Measurements from ENCODE around the gene PCTP. TPM values are rescaled to one million over a fixed set of nuclear protein-coding genes. Genes with fewer than 3 reads are reported as not detected.

Gene PCTP
- total and polyA plus RNA-seq, 2 of the 4 experiments (the other 2 are of a cell fraction) = 11.6 to 12.9 TPM

DNA sequence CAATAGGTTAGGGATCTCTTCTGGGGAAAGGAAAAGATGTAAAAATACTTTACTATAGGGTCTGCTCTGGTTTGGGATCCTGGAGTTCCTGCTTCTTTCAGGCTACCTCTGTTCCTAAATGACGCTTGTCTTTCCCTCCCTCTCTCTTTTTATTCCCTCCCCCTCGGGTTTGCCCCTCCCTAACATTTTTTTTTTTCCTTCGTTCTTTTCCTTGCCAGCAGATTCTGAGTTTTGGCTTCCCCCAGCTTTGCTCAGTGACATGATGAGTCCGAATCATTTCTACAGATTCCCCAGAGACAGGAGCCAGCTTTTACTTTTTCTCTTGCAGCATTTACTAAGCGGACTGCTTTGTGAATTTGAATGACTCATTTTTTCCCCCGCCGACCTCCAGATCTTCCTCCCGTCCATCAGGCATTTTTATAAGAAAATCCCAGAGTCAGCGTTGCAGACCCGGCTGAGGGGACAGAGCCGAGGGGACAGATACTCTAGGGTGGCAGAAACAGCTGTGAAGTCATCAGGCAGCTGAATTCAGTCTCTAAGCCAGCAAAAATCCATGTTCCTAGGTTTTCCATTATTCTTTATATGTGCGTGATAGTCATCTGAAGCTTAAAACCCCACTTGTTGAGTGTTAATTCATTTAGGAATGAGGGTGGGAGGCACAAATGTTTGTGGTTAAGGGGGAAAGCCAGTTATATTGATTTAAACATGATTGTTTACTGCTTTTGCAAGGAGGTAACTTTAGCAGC, 27.9 kb upstream of the PCTP start, which contains the start of gene TMEM100:
TMEM100 (minus strand) TSS at position 123 of the 746 bp plus-strand sequence. CDS start 1,794 bp downstream, outside the sequence.
- H3K4me1 ChIP-seq (ENCODE audit: control insufficient read depth, insufficient read depth, low read length) = peaks cover 4% of the 10 kb centered on the region
- H3K9ac ChIP-seq (ENCODE audit: low read depth, low read length) = peak within 1 kb of the TSS; percentile 11
- no peak within 1 kb of the TSS for H2AK9ac ChIP-seq (replicated peaks; ENCODE audit: low read depth, low read length, poor library complexity)
- DNase-seq (peak; percentile 78), ATAC-seq (ENCODE audit: low read depth) (peak; percentile 48)
- H3K4me3 ChIP-seq (ENCODE audit: insufficient read depth, low read depth, low read length) = peak within 1 kb of the TSS; percentile 27
- no peaks in the 10 kb centered on the region for H3K36me3 ChIP-seq (ENCODE audit: control insufficient read depth, insufficient read depth, low read length)
- peak within 1 kb of the TSS; percentile 31 for H3K4me2 ChIP-seq (ENCODE audit: low read depth, low read length)
- H3K27me3 ChIP-seq (ENCODE audit: control insufficient read depth, insufficient read depth, low read length) = peaks cover 4% of the 10 kb centered on the region; the same call in 1 of the 2 replicates
- ChIA-PET CTCF (interaction anchor here (0.6 to 2.1 kb wide), 4 partner anchors 12 to 196 kb away, joined by 3 to 9 read pairs (median 3); no protein-coding TSS in a partner anchor), POLR2A (ENCODE audit: unreplicated experiment) (no interaction called here)
- no peaks in the 10 kb centered on the region for H3K79me1 ChIP-seq (ENCODE audit: low read depth in 1 of 2, low read length in 2 of 2)
- H3K14ac ChIP-seq (replicated peaks; ENCODE audit: low read depth, low read length) = no peak within 1 kb of the TSS
- no peak within 1 kb of the TSS for H3K4ac ChIP-seq (ENCODE audit: low read depth, low read length)
- peaks cover 2% of the 10 kb centered on the region; the same call in 1 of the 2 replicates for H3K9me1 ChIP-seq (ENCODE audit: insufficient read depth, low read length)
- no peak within 1 kb of the TSS for H2AK5ac ChIP-seq (ENCODE audit: low read depth, low read length)
- in situ Hi-C loops (cut with MboI; ENCODE audit: low sequenced_read_pairs) (loop anchor here (5.0 kb wide), 1 partner anchor 196 kb away; no protein-coding TSS in a partner anchor), intact Hi-C loops (cut with micrococcal nuclease) (no loop called here), dilution Hi-C loops (cut with HindIII; ENCODE audit: low sequenced_read_pairs, unreplicated experiment) (no loop called here)
- peak within 1 kb of the TSS; percentile 38; the same call in 1 of the 2 replicates for H3K18ac ChIP-seq (ENCODE audit: low read depth, low read length)
- no peak within 1 kb of the TSS for H3K56ac ChIP-seq (ENCODE audit: extremely low read depth, insufficient read depth, low read length)
- TF ChIP-seq MAZ (IDR thresholded peaks at IDR 0.05; ENCODE audit: borderline replicate concordance, low read depth, low read length) (no peak), CEBPB (IDR thresholded peaks at IDR 0.05; ENCODE audit: low read depth, low read length) (0 out of 2 replicates have a peak, but pooled peaks have one; percentile 8), POLR2A (IDR thresholded peaks at IDR 0.05; ENCODE audit: low read depth, low read length) (no peak), FOS (IDR thresholded peaks at IDR 0.05; ENCODE audit: low read depth, low read length) (0 out of 2 replicates have a peak, but pooled peaks have one; percentile 27), NFE2L2 (IDR thresholded peaks at IDR 0.05; ENCODE audit: low read depth, low read length) (no peak), RAD21 (IDR thresholded peaks at IDR 0.05; ENCODE audit: low read length) (no peak), CTCF (conservative IDR thresholded peaks at IDR 0.05; ENCODE audit: low read depth, low read length) (no peak), BHLHE40 (IDR thresholded peaks at IDR 0.05; ENCODE audit: low read depth, low read length) (no peak), USF2 (IDR thresholded peaks at IDR 0.05; ENCODE audit: low read depth, low read length) (no peak), SMC3 (IDR thresholded peaks at IDR 0.05; ENCODE audit: low read depth, low read length) (no peak), MXI1 (IDR thresholded peaks at IDR 0.05; ENCODE audit: borderline replicate concordance, low read depth, low read length) (no peak), MAFK (IDR thresholded peaks at IDR 0.05; ENCODE audit: low read depth, low read length) (no peak)
- TF ChIP-seq, protein P1, sequence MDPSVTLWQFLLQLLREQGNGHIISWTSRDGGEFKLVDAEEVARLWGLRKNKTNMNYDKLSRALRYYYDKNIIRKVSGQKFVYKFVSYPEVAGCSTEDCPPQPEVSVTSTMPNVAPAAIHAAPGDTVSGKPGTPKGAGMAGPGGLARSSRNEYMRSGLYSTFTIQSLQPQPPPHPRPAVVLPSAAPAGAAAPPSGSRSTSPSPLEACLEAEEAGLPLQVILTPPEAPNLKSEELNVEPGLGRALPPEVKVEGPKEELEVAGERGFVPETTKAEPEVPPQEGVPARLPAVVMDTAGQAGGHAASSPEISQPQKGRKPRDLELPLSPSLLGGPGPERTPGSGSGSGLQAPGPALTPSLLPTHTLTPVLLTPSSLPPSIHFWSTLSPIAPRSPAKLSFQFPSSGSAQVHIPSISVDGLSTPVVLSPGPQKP (IDR thresholded peaks at IDR 0.05; ENCODE audit: borderline replicate concordance, low read depth, low read length) = no peak
- no peak within 1 kb of the TSS for H2AFZ ChIP-seq (replicated peaks; ENCODE audit: low read length, poor library complexity)
- 0 out of 2 replicates have a peak within 1 kb of the TSS, but pooled peaks have one; percentile 19 for H3K27ac ChIP-seq (ENCODE audit: insufficient read depth, low read length)
- BruUV-seq (replicated peaks) = no TSS peak
- no peak within 1 kb of the TSS for H2BK5ac ChIP-seq (ENCODE audit: low read depth, low read length, poor library complexity, severe bottlenecking)
- no peak within 1 kb of the TSS for H4K91ac ChIP-seq (ENCODE audit: insufficient read depth, low read depth, low read length)
- H2BK20ac ChIP-seq (ENCODE audit: low read depth, low read length) = no peak within 1 kb of the TSS
- no peak within 1 kb of the TSS for H3K23ac ChIP-seq (ENCODE audit: low read depth, low read length)
- no peak within 1 kb of the TSS for H2BK120ac ChIP-seq (ENCODE audit: low read depth, low read length)
- H2BK15ac ChIP-seq (ENCODE audit: low read depth, low read length) = no peak within 1 kb of the TSS
- H4K5ac ChIP-seq (ENCODE audit: low read depth, low read length) = no peak within 1 kb of the TSS; the same call in 1 of the 2 replicates
- H4K8ac ChIP-seq (ENCODE audit: low read depth in 2 of 2, low read length in 2 of 2) = no peak within 1 kb of the TSS
- H4K20me1 ChIP-seq (ENCODE audit: insufficient read depth, low read length) = no peaks in the 10 kb centered on the region
- 0% methylated on average over 5 of the region's 12 CpGs; no CpG with 5 or more reads in 1 of the 2 experiments for whole genome bisulfite sequencing, 2 experiments (ENCODE audit: extremely low coverage in 2 of 2, insufficient read length in 1 of 2)
- H3K9me3 ChIP-seq (ENCODE audit: control insufficient read depth, insufficient read depth, low read length) = no peaks in the 10 kb centered on the region

Data from IMR-90 (cell line).